ENCODE data around the gene DMBX1.
A peak's percentile ranks its signal among the peaks of the same experiment; 100 is the strongest.

DMBX1 gene

DNA sequence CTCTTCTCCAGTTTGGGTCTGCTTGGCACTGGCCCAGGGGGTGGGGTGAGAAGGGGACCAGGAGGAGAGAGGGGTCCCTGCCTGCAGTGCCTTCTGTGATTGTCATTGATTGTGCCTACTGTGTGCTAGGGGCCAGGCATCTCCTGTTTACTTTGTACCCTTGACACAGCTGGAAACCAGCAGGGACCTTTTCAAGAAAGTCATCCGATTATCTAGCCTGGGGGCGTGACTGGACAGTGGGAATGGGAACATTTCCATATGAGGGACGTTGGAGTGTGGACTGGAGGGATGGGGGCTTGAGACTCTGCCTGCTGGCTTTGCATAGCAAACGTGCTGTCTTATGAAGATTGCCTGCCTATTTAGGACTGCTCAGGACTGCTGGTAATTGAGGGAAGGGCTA, 19.8 kb upstream of the DMBX1 start:
- Histone ChIP-seq H3K36me3 (ENCODE audit: control insufficient read depth in 5 of 5, insufficient read depth in 5 of 5, low read length in 5 of 5) (no peaks in the 10 kb centered on the region), H3K27ac (ENCODE audit: low read depth, low read length) (no peak overlapping the region), H3K9me3 (ENCODE audit: control insufficient read depth in 5 of 5, low read length in 5 of 5) (no peaks in the 10 kb centered on the region), H3K27me3 (ENCODE audit: control insufficient read depth in 5 of 5, insufficient read depth in 4 of 5, low read length in 5 of 5) (peaks cover 10 to 46% (median 36%) of the 10 kb centered on the region in 5 donors), H3K9ac (ENCODE audit: low read length in 5 of 5) (no peak overlapping the region), H3K4me3 (ENCODE audit: low read depth in 1 of 5, low read length in 5 of 5) (no peak overlapping the region), H3K4me1 (ENCODE audit: control insufficient read depth in 5 of 5, insufficient read depth in 5 of 5, low read length in 5 of 5) (peaks cover 4 to 14% (median 12%) of the 10 kb centered on the region in 5 donors)

DNA sequence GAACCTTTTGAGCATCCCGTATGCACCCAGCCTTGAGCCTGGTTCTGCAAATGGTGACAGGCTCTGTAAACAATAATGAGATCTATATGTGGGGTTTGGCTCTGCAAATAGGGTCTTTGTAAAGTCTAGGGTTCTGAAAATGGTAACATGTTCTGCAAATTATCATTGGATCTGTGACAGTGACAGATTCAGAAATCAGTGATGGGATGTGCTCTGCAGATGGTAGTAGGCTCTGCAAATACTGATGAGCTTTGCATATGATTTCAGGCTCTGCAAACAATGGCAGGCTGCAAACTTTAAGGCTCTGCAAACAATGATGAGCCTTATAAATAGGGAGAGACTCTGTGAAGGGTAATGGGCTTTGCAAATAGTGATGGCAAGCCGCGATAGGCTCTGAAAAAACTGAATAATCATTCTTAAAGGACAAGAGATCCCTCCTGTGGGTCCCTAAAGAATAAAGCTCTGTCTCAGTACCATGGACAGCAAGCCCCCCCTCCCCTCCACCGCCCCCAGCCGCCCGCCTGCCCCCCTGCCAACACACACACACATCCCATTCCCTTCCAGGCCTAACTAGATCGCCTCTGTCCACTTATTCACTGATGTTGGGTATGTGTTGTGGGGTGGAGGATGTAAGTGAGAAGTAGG, 17.7 kb upstream of the DMBX1 start:
- Histone ChIP-seq H3K27ac (ENCODE audit: low read depth, low read length) (no peak overlapping the region), H3K9ac (ENCODE audit: low read length in 5 of 5) (no peak overlapping the region), H3K4me1 (ENCODE audit: control insufficient read depth in 5 of 5, insufficient read depth in 5 of 5, low read length in 5 of 5) (peaks cover 2 to 10% (median 8%) of the 10 kb centered on the region in 5 donors), H3K27me3 (ENCODE audit: control insufficient read depth in 5 of 5, insufficient read depth in 4 of 5, low read length in 5 of 5) (peaks cover 10 to 42% (median 33%) of the 10 kb centered on the region in 5 donors), H3K36me3 (ENCODE audit: control insufficient read depth in 5 of 5, insufficient read depth in 5 of 5, low read length in 5 of 5) (no peaks in the 10 kb centered on the region), H3K4me3 (ENCODE audit: low read depth in 1 of 5, low read length in 5 of 5) (no peak overlapping the region), H3K9me3 (ENCODE audit: control insufficient read depth in 5 of 5, low read length in 5 of 5) (no peaks in the 10 kb centered on the region)

DNA sequence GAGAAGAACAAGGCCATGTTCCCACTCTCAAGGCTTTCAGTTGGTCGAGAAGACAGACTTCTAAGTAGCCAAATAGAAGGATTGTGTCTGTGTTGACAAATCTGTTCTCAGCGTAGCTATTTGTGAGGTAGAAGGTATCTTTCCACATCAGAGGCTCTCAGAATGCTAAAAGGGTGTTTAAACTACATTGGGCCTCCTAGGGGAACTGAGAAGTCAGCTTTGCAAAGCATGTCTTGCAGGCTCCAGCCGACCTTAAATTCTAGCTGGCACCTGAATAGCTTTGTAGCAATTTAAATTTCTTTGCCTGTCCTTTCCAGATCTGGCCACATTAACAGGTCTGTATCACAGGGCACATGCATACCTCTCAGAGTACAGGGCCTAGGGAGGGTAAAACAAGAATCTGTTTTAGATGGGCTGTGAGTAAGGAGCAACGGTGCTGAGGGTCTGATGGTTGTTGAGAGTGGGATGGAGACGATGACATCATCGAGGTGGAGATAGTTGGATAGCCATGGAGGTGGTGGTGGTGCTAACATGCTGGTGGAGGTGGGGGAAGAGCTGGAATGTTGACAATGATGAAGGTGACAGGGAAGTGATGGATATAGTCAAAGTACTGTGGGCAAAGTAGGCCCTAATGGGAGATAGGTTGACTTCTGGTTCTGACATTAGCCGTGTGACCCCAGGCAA, 17.0 kb upstream of the DMBX1 start:
- no peak overlapping the region for H3K27ac ChIP-seq (ENCODE audit: low read depth, low read length)
- no peak overlapping the region for H3K4me3 ChIP-seq (ENCODE audit: low read depth in 1 of 5, low read length in 5 of 5)
- no peak overlapping the region for H3K9ac ChIP-seq (ENCODE audit: low read length in 5 of 5)
- H3K27me3 ChIP-seq (ENCODE audit: control insufficient read depth in 5 of 5, insufficient read depth in 4 of 5, low read length in 5 of 5): peaks cover 10 to 36% (median 28%) of the 10 kb centered on the region in 5 donors
- H3K4me1 ChIP-seq (ENCODE audit: control insufficient read depth in 5 of 5, insufficient read depth in 5 of 5, low read length in 5 of 5): peaks cover 0 to 13% (median 7%) of the 10 kb centered on the region in 5 donors
- H3K9me3 ChIP-seq (ENCODE audit: control insufficient read depth in 5 of 5, low read length in 5 of 5): no peaks in the 10 kb centered on the region
- no peaks in the 10 kb centered on the region for H3K36me3 ChIP-seq (ENCODE audit: control insufficient read depth in 5 of 5, insufficient read depth in 5 of 5, low read length in 5 of 5)

DNA sequence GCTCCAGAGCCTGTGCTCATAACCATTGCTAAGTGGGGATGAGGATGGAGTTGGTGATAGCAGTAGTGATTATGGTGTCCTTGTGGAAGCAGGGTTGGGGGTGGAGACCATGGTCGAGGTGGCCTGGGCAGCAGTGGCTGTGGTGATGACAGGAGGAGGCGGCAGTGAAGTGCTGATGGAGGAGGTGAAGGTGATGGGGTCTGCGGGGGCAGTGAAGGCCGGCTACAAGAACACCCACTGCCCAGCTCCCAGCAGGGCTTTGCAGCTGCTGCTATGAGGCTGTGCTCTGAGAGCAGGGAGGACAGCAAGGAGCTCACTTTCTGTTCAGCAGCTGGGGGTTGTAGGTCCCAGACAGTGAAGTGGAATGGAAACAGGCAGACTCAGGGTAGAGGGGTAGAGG, 15.6 kb upstream of the DMBX1 start:
- Histone ChIP-seq H3K9ac (ENCODE audit: low read length in 5 of 5) (no peak overlapping the region), H3K27me3 (ENCODE audit: control insufficient read depth in 5 of 5, insufficient read depth in 4 of 5, low read length in 5 of 5) (peaks cover 10 to 30% (median 24%) of the 10 kb centered on the region in 5 donors), H3K4me3 (ENCODE audit: low read depth in 1 of 5, low read length in 5 of 5) (no peak overlapping the region), H3K4me1 (ENCODE audit: control insufficient read depth in 5 of 5, insufficient read depth in 5 of 5, low read length in 5 of 5) (peaks cover 0 to 14% (median 7%) of the 10 kb centered on the region in 5 donors), H3K36me3 (ENCODE audit: control insufficient read depth in 5 of 5, insufficient read depth in 5 of 5, low read length in 5 of 5) (no peaks in the 10 kb centered on the region), H3K27ac (ENCODE audit: low read depth, low read length) (no peak overlapping the region), H3K9me3 (ENCODE audit: control insufficient read depth in 5 of 5, low read length in 5 of 5) (no peaks in the 10 kb centered on the region)

DNA sequence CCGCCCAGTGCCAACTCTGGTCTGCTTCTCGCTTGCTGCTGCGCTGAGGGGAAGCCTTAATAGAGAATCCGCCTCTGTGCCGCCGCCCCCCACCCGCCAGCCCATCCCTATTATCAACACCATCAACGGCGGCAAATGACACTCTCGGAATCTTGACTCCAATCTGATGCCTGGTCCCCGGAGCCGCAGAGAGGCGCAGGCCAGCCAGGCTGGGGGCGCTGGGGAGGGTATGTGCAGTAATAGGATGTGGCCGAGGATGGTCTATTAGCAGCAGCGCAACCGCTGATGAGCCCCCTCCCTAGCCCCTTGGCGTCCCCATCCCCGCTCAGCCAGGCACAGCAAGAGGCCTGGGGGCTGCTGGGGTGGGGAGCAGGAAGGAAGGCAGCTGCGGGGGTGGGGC, 15.1 kb upstream of the DMBX1 start:
- H3K27ac ChIP-seq (ENCODE audit: low read depth, low read length): no peak overlapping the region
- no peaks in the 10 kb centered on the region for H3K36me3 ChIP-seq (ENCODE audit: control insufficient read depth in 5 of 5, insufficient read depth in 5 of 5, low read length in 5 of 5)
- no peaks in the 10 kb centered on the region for H3K9me3 ChIP-seq (ENCODE audit: control insufficient read depth in 5 of 5, low read length in 5 of 5)
- peaks cover 6 to 24% (median 19%) of the 10 kb centered on the region in 5 donors for H3K27me3 ChIP-seq (ENCODE audit: control insufficient read depth in 5 of 5, insufficient read depth in 4 of 5, low read length in 5 of 5)
- H3K4me3 ChIP-seq (ENCODE audit: low read depth in 1 of 5, low read length in 5 of 5): no peak overlapping the region
- peaks cover 0 to 14% (median 7%) of the 10 kb centered on the region in 5 donors for H3K4me1 ChIP-seq (ENCODE audit: control insufficient read depth in 5 of 5, insufficient read depth in 5 of 5, low read length in 5 of 5)
- H3K9ac ChIP-seq (ENCODE audit: low read length in 5 of 5): no peak overlapping the region

DNA sequence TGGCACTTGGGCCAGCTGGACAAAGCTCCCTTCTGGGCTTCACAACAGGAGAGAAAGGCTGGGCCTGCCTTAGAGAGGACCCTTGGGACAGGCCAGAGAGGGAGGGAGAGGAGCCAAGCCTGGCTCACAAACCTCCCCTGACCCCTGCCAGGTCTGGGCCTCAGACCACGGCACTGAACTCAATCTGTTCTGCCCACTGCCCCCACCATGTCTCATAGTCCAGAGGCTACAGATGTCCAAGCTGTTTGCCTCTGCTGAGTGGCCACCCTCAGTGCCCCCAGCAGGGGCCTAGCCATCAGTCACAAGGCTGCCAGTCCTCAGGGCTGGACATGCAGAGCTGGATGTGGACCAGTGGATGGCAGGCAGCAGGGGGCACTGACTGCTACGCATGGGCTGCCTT, 13.0 kb upstream of the DMBX1 start:
- H3K4me1 ChIP-seq (ENCODE audit: control insufficient read depth in 5 of 5, insufficient read depth in 5 of 5, low read length in 5 of 5): peaks cover 0 to 24% (median 14%) of the 10 kb centered on the region in 5 donors
- no peak overlapping the region for H3K27ac ChIP-seq (ENCODE audit: low read depth, low read length)
- H3K27me3 ChIP-seq (ENCODE audit: control insufficient read depth in 5 of 5, insufficient read depth in 4 of 5, low read length in 5 of 5): peaks cover 0 to 18% (median 14%) of the 10 kb centered on the region in 5 donors
- no peak overlapping the region for H3K9ac ChIP-seq (ENCODE audit: low read length in 5 of 5)
- no peaks in the 10 kb centered on the region for H3K36me3 ChIP-seq (ENCODE audit: control insufficient read depth in 5 of 5, insufficient read depth in 5 of 5, low read length in 5 of 5)
- no peak overlapping the region for H3K4me3 ChIP-seq (ENCODE audit: low read depth in 1 of 5, low read length in 5 of 5)
- no peaks in the 10 kb centered on the region for H3K9me3 ChIP-seq (ENCODE audit: control insufficient read depth in 5 of 5, low read length in 5 of 5)

DNA sequence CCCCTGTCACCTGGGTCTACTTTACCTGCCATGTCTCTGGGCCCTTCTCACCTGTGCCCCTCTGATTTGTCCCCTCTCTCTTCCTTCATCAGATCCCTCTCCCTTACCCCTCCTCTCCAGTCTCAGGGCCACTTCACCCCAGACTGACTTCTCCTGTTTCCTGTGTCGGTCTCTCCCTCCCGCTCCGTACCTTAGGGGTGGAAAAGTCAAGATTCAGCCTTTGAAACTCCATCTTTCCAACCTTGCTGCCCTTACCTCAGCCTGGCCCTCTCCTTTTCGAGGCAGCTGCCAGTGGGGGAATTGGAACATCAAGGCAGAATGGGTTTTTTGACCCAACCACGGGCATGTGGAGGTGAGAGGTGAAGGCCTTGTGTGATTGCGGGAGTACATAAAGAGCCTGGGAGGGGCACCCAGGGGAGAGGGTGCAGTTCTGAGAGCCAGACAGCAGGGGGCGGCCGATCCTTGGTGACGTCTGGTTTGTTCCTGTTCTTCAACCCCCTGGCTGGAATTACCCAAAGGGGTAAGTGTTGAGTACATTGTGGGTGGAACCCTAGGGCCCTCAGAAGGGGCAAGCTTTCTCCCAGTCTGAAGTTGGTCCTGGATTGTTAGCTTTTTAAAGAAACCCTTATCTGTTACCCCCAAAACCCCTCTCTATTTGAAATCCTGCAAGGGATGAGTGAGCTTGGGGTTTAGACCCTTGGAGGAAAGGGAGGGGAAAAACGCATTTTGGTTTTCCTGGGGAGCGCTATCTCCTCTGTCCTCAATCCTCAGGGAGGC, 12.3 kb upstream of the DMBX1 start:
- Histone ChIP-seq H3K4me3 (ENCODE audit: low read depth in 1 of 5, low read length in 5 of 5) (peak overlapping the region in 1 of 5 donors; percentile 13), H3K36me3 (ENCODE audit: control insufficient read depth in 5 of 5, insufficient read depth in 5 of 5, low read length in 5 of 5) (no peaks in the 10 kb centered on the region), H3K4me1 (ENCODE audit: control insufficient read depth in 5 of 5, insufficient read depth in 5 of 5, low read length in 5 of 5) (peaks cover 0 to 24% (median 14%) of the 10 kb centered on the region in 5 donors), H3K9ac (ENCODE audit: low read length in 5 of 5) (no peak overlapping the region), H3K27me3 (ENCODE audit: control insufficient read depth in 5 of 5, insufficient read depth in 4 of 5, low read length in 5 of 5) (peaks cover 0 to 18% (median 14%) of the 10 kb centered on the region in 5 donors), H3K9me3 (ENCODE audit: control insufficient read depth in 5 of 5, low read length in 5 of 5) (no peaks in the 10 kb centered on the region), H3K27ac (ENCODE audit: low read depth, low read length) (no peak overlapping the region)

DNA sequence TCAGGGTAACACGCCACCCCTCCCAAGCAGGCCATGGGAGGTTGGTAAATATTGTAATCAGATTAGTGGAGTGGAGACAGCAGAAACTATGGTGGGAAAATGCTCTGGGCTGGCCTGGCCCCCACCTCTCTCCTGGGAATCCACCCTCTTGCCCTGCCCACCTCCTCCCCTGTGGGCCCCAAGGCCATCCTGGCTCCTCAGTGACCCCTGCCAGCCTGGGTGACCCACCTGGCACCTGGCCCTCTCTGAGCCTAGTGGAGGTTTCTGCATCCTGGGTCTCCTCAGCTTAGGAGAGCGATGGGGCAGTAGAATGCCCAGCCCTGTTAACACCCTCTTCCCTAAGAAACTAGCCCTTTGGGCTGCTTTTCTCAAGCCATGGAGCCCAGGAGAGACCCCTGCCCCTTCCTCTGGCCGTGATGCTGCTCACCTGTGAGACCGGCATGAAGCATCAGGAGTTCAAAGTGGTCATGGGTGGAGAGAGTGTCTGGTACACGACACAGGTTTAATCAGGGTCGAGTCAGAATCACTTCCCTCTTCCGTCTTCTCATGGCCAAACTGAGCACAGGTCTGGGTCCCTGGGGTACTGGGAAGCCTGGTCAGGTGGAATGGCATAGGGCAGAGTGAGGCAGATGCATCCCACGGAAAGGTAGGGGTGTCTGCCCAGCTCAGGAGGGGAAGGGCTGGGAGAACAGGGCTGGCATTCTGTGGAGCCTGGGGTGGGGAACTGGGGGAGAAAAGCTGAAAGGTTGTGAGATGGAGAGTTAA, 10.7 kb upstream of the DMBX1 start:
- no peak overlapping the region for H3K27ac ChIP-seq (ENCODE audit: low read depth, low read length)
- H3K9me3 ChIP-seq (ENCODE audit: control insufficient read depth in 5 of 5, low read length in 5 of 5): no peaks in the 10 kb centered on the region
- H3K4me3 ChIP-seq (ENCODE audit: low read depth in 1 of 5, low read length in 5 of 5): no peak overlapping the region
- H3K4me1 ChIP-seq (ENCODE audit: control insufficient read depth in 5 of 5, insufficient read depth in 5 of 5, low read length in 5 of 5): peaks cover 0 to 24% (median 14%) of the 10 kb centered on the region in 5 donors
- no peak overlapping the region for H3K9ac ChIP-seq (ENCODE audit: low read length in 5 of 5)
- peaks cover 0 to 22% (median 17%) of the 10 kb centered on the region in 5 donors for H3K27me3 ChIP-seq (ENCODE audit: control insufficient read depth in 5 of 5, insufficient read depth in 4 of 5, low read length in 5 of 5)
- H3K36me3 ChIP-seq (ENCODE audit: control insufficient read depth in 5 of 5, insufficient read depth in 5 of 5, low read length in 5 of 5): no peaks in the 10 kb centered on the region

DNA sequence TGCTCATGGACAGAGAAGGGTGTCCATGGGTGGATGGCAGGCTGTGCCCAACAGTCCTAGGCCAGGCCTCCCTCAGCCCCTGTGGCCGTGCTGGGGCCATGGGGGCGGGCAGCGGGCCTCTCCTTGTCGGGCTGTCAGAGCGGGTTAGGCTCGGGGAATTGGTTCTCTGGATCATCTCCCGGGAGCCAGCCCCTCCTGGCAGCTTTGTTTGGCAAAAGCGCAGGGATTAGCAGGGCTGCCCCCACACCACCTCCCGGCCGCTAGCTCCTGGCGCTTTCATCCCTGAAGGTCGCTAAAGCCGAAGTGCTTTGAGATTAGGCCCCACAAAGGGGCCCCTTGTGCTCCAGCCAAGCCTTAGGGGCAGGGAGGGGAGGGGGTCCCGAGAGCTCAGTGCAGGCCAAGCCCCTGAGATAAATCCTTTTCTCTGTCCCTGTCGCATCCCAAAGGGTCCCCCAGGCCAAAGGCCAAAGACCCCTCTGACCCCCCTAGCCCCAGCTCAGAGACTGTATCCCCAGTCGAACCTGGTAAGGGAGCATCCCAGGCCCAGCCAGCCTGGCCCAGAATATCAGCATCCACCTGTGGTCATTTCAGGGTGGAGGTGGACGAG, 9.8 kb upstream of the DMBX1 start:
- Histone ChIP-seq H3K27ac (ENCODE audit: low read depth, low read length) (no peak overlapping the region), H3K4me3 (ENCODE audit: low read depth in 1 of 5, low read length in 5 of 5) (no peak overlapping the region), H3K9ac (ENCODE audit: low read length in 5 of 5) (no peak overlapping the region), H3K4me1 (ENCODE audit: control insufficient read depth in 5 of 5, insufficient read depth in 5 of 5, low read length in 5 of 5) (peaks cover 0 to 24% (median 14%) of the 10 kb centered on the region in 5 donors), H3K36me3 (ENCODE audit: control insufficient read depth in 5 of 5, insufficient read depth in 5 of 5, low read length in 5 of 5) (no peaks in the 10 kb centered on the region), H3K27me3 (ENCODE audit: control insufficient read depth in 5 of 5, insufficient read depth in 4 of 5, low read length in 5 of 5) (peaks cover 0 to 20% (median 16%) of the 10 kb centered on the region in 5 donors), H3K9me3 (ENCODE audit: control insufficient read depth in 5 of 5, low read length in 5 of 5) (no peaks in the 10 kb centered on the region)

Measured in subcutaneous abdominal adipose tissue (tissue), 5 donors.